ENCODE measurements around the gene LGALS8. TPM values are rescaled to one million over a fixed set of nuclear protein-coding genes. Genes with fewer than 3 reads are reported as not detected.

LGALS8 gene
- total RNA-seq, 1 donor from 2014 or later = 45.8 TPM

GRCh38 chr1:236548452-236548851 lies 24.7 kb downstream of the LGALS8 start:
- Histone ChIP-seq H3K27me3 (no peaks in the 10 kb centered on the region), H3K4me3 (no peak overlapping the region), H3K27ac (no peak overlapping the region), H3K36me3 (peaks cover 81 to 100% of the 10 kb centered on the region in 2 donors), H3K9me3 (no peaks in the 10 kb centered on the region), H3K4me1 (no peaks in the 10 kb centered on the region)
- no peak for TF ChIP-seq CTCF (IDR thresholded peaks at IDR 0.05)
- DNase-seq (ENCODE audit: low spot score in 2 of 2) = no peak
- intact Hi-C loops (cut with DNase I) = no loop called here

GRCh38 chr1:236550961-236551851 lies 27.4 kb downstream of the LGALS8 start:
- no peak for TF ChIP-seq CTCF (IDR thresholded peaks at IDR 0.05)

GRCh38 chr1:236552096-236552495 lies 28.3 kb downstream of the LGALS8 start:
- no peak overlapping the region for H3K27ac ChIP-seq
- H3K9me3 ChIP-seq = no peaks in the 10 kb centered on the region
- intact Hi-C loops (cut with DNase I) = no loop called here

More at GRCh38 chr1:236550961-236551851, 27.4 kb downstream of the LGALS8 start:
- Histone ChIP-seq H3K36me3 (peaks cover 77 to 99% of the 10 kb centered on the region in 2 donors), H3K27ac (no peak overlapping the region), H3K4me3 (no peak overlapping the region), H3K27me3 (no peaks in the 10 kb centered on the region), H3K4me1 (no peaks in the 10 kb centered on the region), H3K9me3 (no peaks in the 10 kb centered on the region)
- intact Hi-C loops (cut with DNase I) = no loop called here
- no peak for DNase-seq (ENCODE audit: low spot score in 2 of 2)

GRCh38 chr1:236552901-236553300 lies 29.1 kb downstream of the LGALS8 start:
- Histone ChIP-seq H3K9me3 (no peaks in the 10 kb centered on the region), H3K27me3 (no peaks in the 10 kb centered on the region), H3K36me3 (peaks cover 83 to 99% of the 10 kb centered on the region in 2 donors), H3K27ac (no peak overlapping the region), H3K4me3 (no peak overlapping the region), H3K4me1 (no peaks in the 10 kb centered on the region)
- no peak for DNase-seq (ENCODE audit: low spot score in 2 of 2)
- intact Hi-C loops (cut with DNase I) = no loop called here
- no peak for TF ChIP-seq CTCF (IDR thresholded peaks at IDR 0.05)

More at GRCh38 chr1:236552096-236552495, 28.3 kb downstream of the LGALS8 start:
- Histone ChIP-seq H3K27me3 (no peaks in the 10 kb centered on the region), H3K36me3 (peaks cover 76 to 99% of the 10 kb centered on the region in 2 donors), H3K4me1 (no peaks in the 10 kb centered on the region), H3K4me3 (no peak overlapping the region)
- no peak for TF ChIP-seq CTCF (IDR thresholded peaks at IDR 0.05)
- DNase-seq (ENCODE audit: low spot score in 2 of 2) = no peak

- Histone ChIP-seq H3K9me3 (no peaks in the 10 kb centered on the region), H3K27ac (no peak overlapping the region), H3K4me3 (no peak overlapping the region), H3K4me1 (no peaks in the 10 kb centered on the region), H3K36me3 (peaks cover 84 to 99% of the 10 kb centered on the region in 2 donors), H3K27me3 (no peaks in the 10 kb centered on the region)
- no peak for DNase-seq (ENCODE audit: low spot score in 2 of 2)
- no peak for TF ChIP-seq CTCF (IDR thresholded peaks at IDR 0.05)
- intact Hi-C loops (cut with DNase I) = no loop called here
These were observed 29.6 kb downstream of the LGALS8 start for GRCh38 chr1:236553370-236553769.
